HepG2 (cell line): Measurements from ENCODE around the gene TMEM258. TPM values are rescaled to one million over a fixed set of nuclear protein-coding genes. Genes with fewer than 3 reads are reported as not detected.

Experiments used
- ATAC-seq: fragments of 200-7000 bp; cut with Tn5 transposase; 3 replicates; pipeline ENCODE4 v1.9.1; 2020; ENCODE audit warnings: mild to moderate bottlenecking, moderate library complexity
- BruUV-seq: library from RNA; stranded (reverse); fragments of 400-500 nt; replicated peaks from 2 replicates; lab custom pipeline; 2021; lab: Mats Ljungman, UMichigan
- CTCF ChIA-PET: fragments of 300-600 bp; formaldehyde crosslinking; extraction: SDS; loops from one replicate; lab custom pipeline; 2021; ENCODE audit warnings: low total read pairs, inconsistent platforms, low intra/inter-chr PET ratio; lab: Yijun Ruan, JAX
- POLR2A ChIA-PET: fragments of 350-600 bp; sonication (Branson Sonifier 250); formaldehyde crosslinking; loops from one replicate; lab custom pipeline; 2020; ENCODE audit warnings: antibody characterized with exemption, inconsistent platforms; lab: Yijun Ruan, JAX
- DNase-seq: peaks from one replicate; pipeline ENCODE4 v3.0.0-alpha.2; 2015; ENCODE audit warnings: low spot score
- FAIRE-seq: peaks from 3 replicates; lab custom pipeline; 2011; peaks lifted over from hg19 to GRCh38; lab: Jason Lieb, UNC
- H2AFZ ChIP-seq: one replicate; pipeline ENCODE4 v1.6.1; 2011; ENCODE audit warnings: low read length, inconsistent platforms
- H3K27ac ChIP-seq: fragments of 300-600 bp; 3 replicates; pipeline ENCODE4 v1.8.0; 2011; ENCODE audit warnings: mixed run types, mild to moderate bottlenecking, mixed read lengths, low read length, inconsistent platforms; ENCODE audit not compliant: insufficient read depth; ENCODE audit errors: extremely low read length
- H3K27me3 ChIP-seq, 2 experiments: fragments of 200-600 bp in 1 of 2; 2 replicates in 1 of 2; 3 replicates in 1 of 2; pipeline versions ENCODE4 v1.6.0 to v1.8.0; 2011; ENCODE audit warnings: low read length in 2 of 2, mild to moderate bottlenecking in 2 of 2, moderate library complexity in 2 of 2, inconsistent platforms in 1 of 2; ENCODE audit not compliant: insufficient read depth in 2 of 2, control insufficient read depth in 1 of 2
- H3K36me3 ChIP-seq, 2 experiments: fragments of 200-600 bp in 1 of 2; replicated peaks in 1 of 2; 2 replicates in 1 of 2; 3 replicates in 1 of 2; pipeline versions ENCODE4 v1.5.1 to v1.8.0; 2011; ENCODE audit warnings: low read length in 2 of 2, inconsistent platforms in 1 of 2; ENCODE audit not compliant: insufficient read depth in 2 of 2, control insufficient read depth in 1 of 2
- H3K4me1 ChIP-seq: 2 replicates; pipeline ENCODE4 v1.5.1; 2012; ENCODE audit warnings: low read length, inconsistent platforms; ENCODE audit not compliant: insufficient read depth
- H3K4me2 ChIP-seq: 2 replicates; pipeline ENCODE4 v1.6.0; 2011; ENCODE audit warnings: low read depth, low read length, inconsistent platforms
- H3K4me3 ChIP-seq, 3 experiments: fragments of 200-600 bp in 1 of 3; sonication (generic), shearing (Covaris generic) in 1 of 3; replicated peaks in 1 of 3; 2 replicates each; pipeline ENCODE4 v1.5.1; 2011 to 2016; ENCODE audit warnings: low read length in 3 of 3, inconsistent platforms in 2 of 3, low read depth in 2 of 3, mild to moderate bottlenecking in 2 of 3, control low read depth in 1 of 3, mixed read lengths in 1 of 3; ENCODE audit not compliant: insufficient read depth in 1 of 3
- H3K79me2 ChIP-seq: one replicate; pipeline ENCODE4 v1.6.1; 2011; ENCODE audit warnings: low read length, inconsistent platforms; ENCODE audit not compliant: insufficient read depth
- H3K9ac ChIP-seq: 2 replicates; pipeline ENCODE4 v1.6.0; 2011; ENCODE audit warnings: mild to moderate bottlenecking, low read depth, low read length, inconsistent platforms; ENCODE audit not compliant: insufficient read depth
- H3K9me3 ChIP-seq: 2 replicates; pipeline ENCODE4 v1.5.1; 2012; ENCODE audit warnings: mild to moderate bottlenecking, low read length
- H4K20me1 ChIP-seq: 2 replicates; pipeline ENCODE4 v1.6.0; 2011; ENCODE audit warnings: inconsistent platforms, mild to moderate bottlenecking, low read length, moderate library complexity; ENCODE audit not compliant: insufficient read depth
- FOXJ3 ChIP-seq: sonication (generic); formaldehyde crosslinking; IDR thresholded peaks from 2 replicates; pipeline ENCODE4 v1.4.0; 2020; ENCODE audit warnings: missing genetic modification reagents, mild to moderate bottlenecking, borderline replicate concordance
- NCOA2 ChIP-seq: sonication (generic); formaldehyde crosslinking; IDR thresholded peaks from 2 replicates; pipeline ENCODE4 v1.8.0; 2022; ENCODE audit warnings: inconsistent platforms
- NCOA5 ChIP-seq: sonication (generic); formaldehyde crosslinking; IDR thresholded peaks from 2 replicates; pipeline ENCODE4 v1.4.0; 2020; ENCODE audit warnings: missing genetic modification reagents
- NFIB ChIP-seq: sonication (generic); formaldehyde crosslinking; IDR thresholded peaks from 2 replicates; pipeline ENCODE4 v1.9.0; 2021; ENCODE audit warnings: missing genetic modification reagents, mild to moderate bottlenecking, borderline replicate concordance
- RXRB ChIP-seq: IDR thresholded peaks from 2 replicates; pipeline ENCODE4 v1.6.1; 2016; ENCODE audit warnings: borderline replicate concordance, missing genetic modification reagents, missing compliant biosample characterization
- ZNF891 ChIP-seq: sonication (generic); formaldehyde crosslinking; IDR thresholded peaks from 2 replicates; pipeline ENCODE4 v1.5.0; 2020; ENCODE audit warnings: mild to moderate bottlenecking, missing genetic modification reagents
- WGBS: methylation state at CpG from one replicate; pipeline ENCODE4 v1.1.6; 2017; ENCODE audit warnings: low lambda C conversion rate; 5-methylcytosine and 5-hydroxymethylcytosine counted together
- in situ Hi-C: cut with HindIII; loops from 2 replicates; pipeline ENCODE4 v1.10.0; 2017; ENCODE audit warnings: low pct_unique_long_range_greater_than_20kb; ENCODE audit not compliant: extremely low pct_ligation_motif_present
- intact Hi-C: fragments of 100-400 bp; cut with micrococcal nuclease; formaldehyde crosslinking; loops from one replicate; pipeline ENCODE4 v1.10.0; 2022; ENCODE audit not compliant: unreplicated experiment
- polyA plus RNA-seq, 8 experiments: library from polyadenylated mRNA; depleted of rRNA in 3 of 8; stranded (reverse) in 7 of 8; unstranded in 1 of 8; fragments of >200 nt; fragmentation: Illumina TruSeq in 4 of 8; extraction: Trizol in 4 of 8; gene quantifications; 2 replicates each; pipeline versions ENCODE4 v1.2.1 to v1.2.3, GENCODE V29; 2011 to 2016; ENCODE audit warnings: low read depth in 4 of 8, missing spikeins in 1 of 8, mixed read lengths in 1 of 8; ENCODE audit not compliant: insufficient read depth in 1 of 8
- total RNA-seq, 5 experiments: library from RNA; depleted of rRNA; stranded (reverse); fragments of >200 nt; fragmentation: Illumina TruSeq; extraction: Trizol; gene quantifications; 2 replicates each; pipeline ENCODE4 v1.2.3, GENCODE V29; 2016; ENCODE audit warnings: low read depth in 1 of 5

Gene TMEM258
- total and polyA plus RNA-seq, 2 of the 13 experiments (the other 11 are each of a cell fraction or from before 2014, with no cell fraction given) = 175 to 424 TPM

DNA sequence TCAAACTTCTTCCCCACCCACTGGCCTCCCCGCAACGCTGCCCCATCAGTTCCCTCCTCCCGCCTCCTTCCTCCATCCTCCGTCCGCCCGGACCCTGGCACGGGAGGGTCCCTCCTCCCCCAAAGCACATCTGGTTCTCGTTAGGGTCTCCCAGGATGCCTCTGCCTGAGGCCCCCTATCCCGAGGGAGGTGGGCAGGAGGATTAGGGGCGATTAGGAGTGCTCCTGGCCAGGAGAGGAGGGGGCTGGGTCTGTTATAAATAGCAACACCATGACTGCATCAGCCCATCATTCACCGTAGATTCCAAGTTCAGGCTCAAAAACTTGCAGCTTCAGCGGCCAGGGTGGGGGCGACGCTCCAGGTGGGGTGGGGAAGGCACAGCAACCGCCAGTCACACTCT lies 29.6 kb downstream of the TMEM258 start:
- intact Hi-C loops = no loop called here
- H3K79me2 ChIP-seq = peaks cover 22% of the 10 kb centered on the region
- no TSS peak for BruUV-seq
- H3K27me3 ChIP-seq = no peaks in the 10 kb centered on the region
- H3K4me2 ChIP-seq = no peak overlapping the region
- peaks cover 49% of the 10 kb centered on the region for H3K4me1 ChIP-seq
- TF ChIP-seq NFIB (CRISPR knock-in tag) = no peak
- no peak overlapping the region for H3K4me3 ChIP-seq
- 0 out of 2 replicates have a peak, but pooled peaks cover 2% of the 10 kb centered on the region for H4K20me1 ChIP-seq
- DNase-seq = no peak
- CTCF ChIA-PET = no interaction called here
- H3K9ac ChIP-seq = no peak overlapping the region
- H3K9me3 ChIP-seq = no peaks in the 10 kb centered on the region
- WGBS = 92% methylated on average over 15 of the region's 15 CpGs
- FAIRE-seq = no peak
- no peak overlapping the region for H3K27ac ChIP-seq
- no peak overlapping the region for H2AFZ ChIP-seq
- ATAC-seq = no peak
- no peaks in the 10 kb centered on the region; a peak in 1 of 5 replicates for H3K36me3 ChIP-seq
- in situ Hi-C loops = no loop called here
- POLR2A ChIA-PET = no interaction called here

DNA sequence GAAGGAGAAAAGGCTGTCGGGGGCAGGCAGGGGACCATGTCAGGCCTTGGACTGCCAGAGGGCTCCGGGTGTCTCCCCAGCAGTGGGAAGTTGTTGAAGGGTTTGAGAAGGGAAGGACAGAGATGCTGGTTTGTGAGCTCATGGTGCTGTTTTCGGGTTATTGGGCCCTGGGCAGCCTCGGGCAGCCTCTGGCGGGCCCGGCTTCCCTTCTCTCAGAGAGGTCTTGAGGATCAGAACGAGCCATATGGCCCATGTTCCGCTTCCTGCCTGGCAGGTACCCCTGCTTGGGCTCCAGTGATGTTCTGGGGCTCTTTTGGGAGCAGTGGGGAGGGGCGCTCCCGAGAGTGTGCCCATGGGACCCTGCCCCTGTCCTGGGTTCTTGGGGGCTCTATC lies 30.2 kb downstream of the TMEM258 start:
- H3K4me1 ChIP-seq = peaks cover 49% of the 10 kb centered on the region
- in situ Hi-C loops = no loop called here
- ATAC-seq = no peak
- peaks cover 28% of the 10 kb centered on the region for H3K79me2 ChIP-seq
- no TSS peak for BruUV-seq
- no peak overlapping the region for H3K4me3 ChIP-seq
- H3K36me3 ChIP-seq = no peaks in the 10 kb centered on the region; a peak in 1 of 5 replicates
- no peak for DNase-seq
- CTCF ChIA-PET = no interaction called here
- no peaks in the 10 kb centered on the region for H3K9me3 ChIP-seq
- intact Hi-C loops = no loop called here
- FAIRE-seq = no peak
- no peak overlapping the region for H3K9ac ChIP-seq
- POLR2A ChIA-PET = no interaction called here
- no peak for TF ChIP-seq RXRB
- TF ChIP-seq FOXJ3 (CRISPR knock-in tag) = no peak
- no peak for TF ChIP-seq ZNF891 (CRISPR knock-in tag)
- TF ChIP-seq NCOA2 (CRISPR knock-in tag) = no peak
- no peak for TF ChIP-seq NCOA5 (CRISPR knock-in tag)
- H3K27ac ChIP-seq = no peak overlapping the region
- 95% methylated on average over 8 of the region's 10 CpGs for WGBS
- H4K20me1 ChIP-seq = 0 out of 2 replicates have a peak, but pooled peaks cover 2% of the 10 kb centered on the region
- no peak overlapping the region for H3K4me2 ChIP-seq
- no peaks in the 10 kb centered on the region for H3K27me3 ChIP-seq
- H2AFZ ChIP-seq = no peak overlapping the region
